Tibial nerve (tissue), 4 donors: ENCODE results near the gene STAT3. TPM values are rescaled to one million over a fixed set of nuclear protein-coding genes. Genes with fewer than 3 reads are reported as not detected.

Source experiments
- DNase-seq, 2 donors: peaks; one replicate each; pipeline ENCODE4 v3.0.0-alpha.2; 2019; ENCODE audit warnings: low spot score in 2 of 2
- H3K27ac ChIP-seq, 4 donors: fragments of 200-600 bp; sonication (generic) in 3 of 4; one replicate each; pipeline ENCODE4 v1.5.1; 2017 to 2019; ENCODE audit warnings: mild to moderate bottlenecking in 1 of 4
- H3K27me3 ChIP-seq, 2 donors: fragments of 200-600 bp; sonication (generic) in 1 of 2; one replicate each; pipeline versions ENCODE4 v1.5.1 to v1.6.0; 2017 to 2019
- H3K36me3 ChIP-seq, 3 donors: fragments of 200-600 bp; sonication (generic); one replicate each; pipeline ENCODE4 v1.5.1; 2018 to 2019
- H3K4me1 ChIP-seq, 4 donors: fragments of 200-600 bp; sonication (generic) in 3 of 4; one replicate each; pipeline ENCODE4 v1.5.1; 2017 to 2019
- H3K4me3 ChIP-seq, 4 donors: fragments of 200-600 bp; sonication (generic) in 3 of 4; one replicate each; pipeline ENCODE4 v1.5.1; 2017 to 2019; ENCODE audit warnings: mild to moderate bottlenecking in 1 of 4, moderate library complexity in 1 of 4
- H3K9me3 ChIP-seq, 4 donors: fragments of 200-600 bp; sonication (generic) in 3 of 4; one replicate each; pipeline ENCODE4 v1.5.1; 2017 to 2019
- CTCF ChIP-seq, 5 experiments: fragments of 200-600 bp in 3 of 5; fragments of 450-650 bp in 2 of 5; sonication (generic) in 3 of 5; IDR thresholded peaks; one replicate each; pipeline ENCODE4 v1.5.1; 2016 to 2019; ENCODE audit warnings: antibody characterized with exemption in 5 of 5, mild to moderate bottlenecking in 3 of 5, moderate library complexity in 2 of 5
- EP300 ChIP-seq, 2 donors: sonication (generic); formaldehyde crosslinking; IDR thresholded peaks; one replicate each; pipeline ENCODE4 v1.6.1; 2017; ENCODE audit warnings: antibody characterized with exemption in 2 of 2, mild to moderate bottlenecking in 1 of 2
- POLR2A ChIP-seq, 2 donors: fragments of 450-650 bp; IDR thresholded peaks; one replicate each; pipeline ENCODE4 v1.6.1; 2017; ENCODE audit warnings: antibody characterized with exemption in 2 of 2, mild to moderate bottlenecking in 2 of 2, moderate library complexity in 2 of 2
- WGBS, 2 donors: methylation state at CpG; one replicate each; pipeline ENCODE4 v1.1.5; 2018; 5-methylcytosine and 5-hydroxymethylcytosine counted together
- total RNA-seq, 4 donors: library from RNA; depleted of rRNA; stranded (reverse); fragments of >200 nt; gene quantifications; one replicate each; pipeline ENCODE4 v1.1.0, GENCODE V29; 2016

Gene STAT3
- total RNA-seq, 4 donors from 2014 or later = 133 to 322 (median 188) TPM

DNA sequence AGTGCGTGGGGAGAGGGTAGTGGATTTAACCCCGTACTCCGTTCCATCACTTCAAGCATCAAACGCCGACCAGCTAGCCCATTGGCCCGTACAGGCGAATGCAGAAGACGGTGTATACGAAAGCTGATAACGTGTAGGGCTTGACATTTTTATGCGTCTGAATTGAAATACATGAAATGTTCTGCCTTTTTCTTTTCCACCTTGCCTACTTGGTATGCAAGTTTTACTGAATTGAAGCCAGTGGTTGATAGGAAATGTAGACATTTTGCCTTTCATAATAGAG is 834 bp upstream of the STAT3 start:
- no peak for DNase-seq
- H3K27ac ChIP-seq = peak overlapping the region; percentile 89 to 98 (median 95)
- no peak for TF ChIP-seq POLR2A (IDR thresholded peaks at IDR 0.05)
- TF ChIP-seq EP300 (IDR thresholded peaks at IDR 0.05) = no peak
- TF ChIP-seq CTCF (IDR thresholded peaks at IDR 0.05) = no peak
- peak overlapping the region; percentile 47 to 98 (median 85) for H3K4me3 ChIP-seq
- H3K27me3 ChIP-seq = no peaks in the 10 kb centered on the region
- WGBS, 2 donors = 0 to 4% methylated on average over 11 of the region's 11 CpGs
- no peaks in the 10 kb centered on the region for H3K9me3 ChIP-seq
- peaks cover 0 to 56% (median 28%) of the 10 kb centered on the region in 4 donors for H3K4me1 ChIP-seq
- H3K36me3 ChIP-seq = no peaks in the 10 kb centered on the region

DNA sequence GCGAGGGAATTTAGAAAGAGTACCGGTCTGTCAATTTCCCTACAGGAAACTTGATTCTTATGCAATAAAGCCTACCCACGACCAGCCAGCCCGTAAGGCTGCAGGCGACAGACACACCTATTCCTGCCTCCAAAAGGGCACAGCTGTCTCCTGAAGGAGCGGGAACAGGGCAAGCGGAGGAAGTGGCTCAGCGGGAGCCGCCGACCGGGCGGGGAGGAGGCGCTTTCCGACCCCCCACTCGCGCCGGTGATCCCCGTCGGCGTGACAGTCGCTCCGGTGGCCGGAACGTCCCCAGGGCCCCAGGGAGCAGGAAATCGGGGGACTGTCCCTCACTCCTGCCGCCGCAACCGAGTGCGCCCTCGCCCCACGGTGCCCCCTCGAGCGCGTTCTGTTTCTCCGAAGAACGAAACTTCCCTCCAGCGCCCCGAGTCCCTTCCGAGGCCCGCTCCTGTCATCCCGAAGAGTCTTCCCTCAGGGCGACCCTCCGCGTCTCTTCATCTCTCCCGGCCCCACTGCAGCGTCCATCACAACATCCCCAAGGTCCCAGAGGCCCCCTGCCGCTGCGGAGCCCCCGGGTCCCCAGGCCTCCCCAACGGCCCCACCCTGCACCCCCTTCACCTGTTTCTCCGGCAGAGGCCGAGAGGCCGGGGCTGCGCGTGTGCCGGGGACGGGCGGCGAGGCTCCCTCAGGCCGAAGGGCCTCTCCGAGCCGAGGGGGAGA is 421 bp downstream of the STAT3 start:
- no peak for DNase-seq
- H3K9me3 ChIP-seq = no peaks in the 10 kb centered on the region
- H3K27me3 ChIP-seq = no peaks in the 10 kb centered on the region
- peaks cover 0 to 11% (median 0%) of the 10 kb centered on the region in 3 donors for H3K36me3 ChIP-seq
- TF ChIP-seq CTCF (IDR thresholded peaks at IDR 0.05) = no peak
- peak in 1 of 2 donors; percentile 8 for TF ChIP-seq EP300 (IDR thresholded peaks at IDR 0.05)
- WGBS, 2 donors = 0% methylated on average over 43 to 46 of the region's 62 CpGs
- peak overlapping the region; percentile 76 to 100 (median 96) for H3K4me3 ChIP-seq
- peaks cover 0 to 68% (median 28%) of the 10 kb centered on the region in 4 donors for H3K4me1 ChIP-seq
- H3K27ac ChIP-seq = peak overlapping the region; percentile 98 to 100 (median 100)

DNA sequence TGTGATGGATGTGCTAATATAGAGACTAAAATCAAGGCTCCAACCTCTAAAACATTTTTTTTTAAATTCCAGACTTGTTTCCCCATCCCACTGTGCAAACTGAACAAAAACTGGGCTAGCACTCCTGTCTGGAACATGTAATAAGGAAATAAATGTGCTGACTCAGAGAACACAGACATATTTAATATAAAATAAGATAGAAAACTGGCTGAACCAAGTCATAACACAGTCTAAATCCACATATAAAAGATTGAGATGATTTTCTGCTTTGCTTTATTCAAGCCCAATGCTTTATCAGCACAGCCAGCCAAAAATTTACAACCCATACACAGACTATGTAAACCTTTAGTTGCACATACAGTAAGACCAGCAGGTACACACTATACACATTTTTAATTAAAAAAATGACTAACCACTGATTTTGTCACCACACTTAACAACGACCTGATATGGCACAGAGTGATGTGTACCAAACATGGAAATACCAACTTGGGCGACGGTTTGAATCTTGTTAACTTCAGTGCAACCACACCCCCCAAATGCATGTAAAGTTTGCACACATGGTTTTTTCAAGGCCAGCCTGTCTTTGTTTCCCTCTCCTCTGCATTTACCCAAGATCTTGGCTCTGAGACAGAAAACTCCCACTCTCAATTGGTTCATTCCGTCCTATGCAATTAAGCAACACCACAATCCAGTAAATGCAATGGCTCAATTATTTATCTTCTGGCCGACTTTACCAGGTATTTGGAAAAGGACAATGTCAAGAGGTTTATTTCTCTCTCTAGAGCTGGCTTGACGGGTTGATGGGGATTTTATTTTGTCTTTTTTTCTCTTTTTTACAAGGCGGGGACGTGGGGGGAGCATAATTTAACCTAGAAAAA is 1.2 kb downstream of the STAT3 start:
- no peaks in the 10 kb centered on the region for H3K9me3 ChIP-seq
- no peaks in the 10 kb centered on the region for H3K27me3 ChIP-seq
- no peak for DNase-seq
- TF ChIP-seq POLR2A (IDR thresholded peaks at IDR 0.05) = no peak
- peak; percentile 16 to 53 for TF ChIP-seq EP300 (IDR thresholded peaks at IDR 0.05)
- TF ChIP-seq CTCF (IDR thresholded peaks at IDR 0.05) = no peak
- H3K36me3 ChIP-seq = peaks cover 0 to 16% (median 0%) of the 10 kb centered on the region in 3 donors
- peak overlapping the region; percentile 98 to 100 (median 100) for H3K27ac ChIP-seq
- WGBS, 2 donors = 0 to 1% methylated on average over 8 of the region's 8 CpGs
- peak overlapping the region; percentile 76 to 100 (median 96) for H3K4me3 ChIP-seq
- peaks cover 0 to 76% (median 28%) of the 10 kb centered on the region in 4 donors for H3K4me1 ChIP-seq

- WGBS, 2 donors = 76 to 91% methylated on average over 3 of the region's 3 CpGs
- no peaks in the 10 kb centered on the region for H3K9me3 ChIP-seq
- peaks cover 0 to 87% (median 43%) of the 10 kb centered on the region in 4 donors for H3K4me1 ChIP-seq
- H3K27ac ChIP-seq = peak overlapping the region in 1 of 4 donors; percentile 26
- DNase-seq = no peak
- H3K27me3 ChIP-seq = no peaks in the 10 kb centered on the region
- H3K36me3 ChIP-seq = peaks cover 0 to 16% (median 0%) of the 10 kb centered on the region in 3 donors
- H3K4me3 ChIP-seq = no peak overlapping the region
- TF ChIP-seq POLR2A (IDR thresholded peaks at IDR 0.05) (no peak), CTCF (IDR thresholded peaks at IDR 0.05) (no peak), EP300 (IDR thresholded peaks at IDR 0.05) (no peak)
These were observed 6.3 kb downstream of the STAT3 start for GRCh38 chr17:42381898-42382297.

- no peak for DNase-seq
- Histone ChIP-seq H3K36me3 (peaks cover 0 to 16% (median 0%) of the 10 kb centered on the region in 3 donors), H3K27me3 (no peaks in the 10 kb centered on the region), H3K4me3 (no peak overlapping the region), H3K4me1 (peaks cover 0 to 82% (median 38%) of the 10 kb centered on the region in 4 donors), H3K9me3 (no peaks in the 10 kb centered on the region), H3K27ac (peak overlapping the region in 1 of 4 donors; percentile 8)
- no peak for TF ChIP-seq POLR2A (IDR thresholded peaks at IDR 0.05)
- no peak for TF ChIP-seq EP300 (IDR thresholded peaks at IDR 0.05)
- no peak for TF ChIP-seq CTCF (IDR thresholded peaks at IDR 0.05)
- 83 to 85% methylated on average over 3 of the region's 3 CpGs for WGBS, 2 donors
These were observed 7.3 kb downstream of the STAT3 start for GRCh38 chr17:42380935-42381334.
